GM19023 (cell line): ENCODE measurements around the gene TDP1.

Experiments
- ATAC-seq: cut with Tn5 transposase; IDR thresholded peaks from one replicate; pipeline ENCODE4 v1.9.1; 2021; ENCODE audit warnings: mild to moderate bottlenecking, moderate library complexity; ENCODE audit not compliant: unreplicated experiment

Gene TDP1

GRCh38 chr14:89936654-89937185 lies 19.0 kb upstream of the TDP1 start:
- no peak for ATAC-seq

GRCh38 chr14:89941830-89942377 lies 13.8 kb upstream of the TDP1 start:
- no peak for ATAC-seq

- no peak for ATAC-seq
Observed at GRCh38 chr14:89947344-89947743, 8.4 kb upstream of the TDP1 start.

GRCh38 chr14:89952576-89952975 lies 3.2 kb upstream of the TDP1 start:
- no peak for ATAC-seq

- no peak for ATAC-seq
Observed at GRCh38 chr14:89953602-89954001, 2.1 kb upstream of the TDP1 start.

GRCh38 chr14:89954070-89955021 lies 1.4 kb upstream of the TDP1 start, which contains the start of gene EFCAB11:
EFCAB11 (minus strand) TSS chr14:89954730; CDS start chr14:89954660, 70 bp downstream.
- peak; percentile 82 for ATAC-seq

- peak; percentile 15 for ATAC-seq
Observed at GRCh38 chr14:89955022-89955744, 544 bp upstream of the TDP1 start.

- ATAC-seq, result no peak
Observed at GRCh38 chr14:89956661-89957009, 908 bp downstream of the TDP1 start.

GRCh38 chr14:89957376-89957775 lies 1.6 kb downstream of the TDP1 start:
- ATAC-seq, result no peak

GRCh38 chr14:89957791-89958190 lies 2.1 kb downstream of the TDP1 start:
- no peak for ATAC-seq

- ATAC-seq, result no peak
Observed at GRCh38 chr14:89958966-89959365, 3.2 kb downstream of the TDP1 start.

- ATAC-seq, result no peak
Observed at GRCh38 chr14:89959853-89960445, 4.2 kb downstream of the TDP1 start.

GRCh38 chr14:89960914-89961313 lies 5.2 kb downstream of the TDP1 start:
- ATAC-seq, result no peak

- ATAC-seq, result no peak
Observed at GRCh38 chr14:89963288-89963978, 7.7 kb downstream of the TDP1 start.

- ATAC-seq, result no peak
Observed at GRCh38 chr14:89965839-89966238, 10.1 kb downstream of the TDP1 start.

- no peak for ATAC-seq
Observed at GRCh38 chr14:89973234-89973823, 17.6 kb downstream of the TDP1 start.

GRCh38 chr14:89977668-89978067 lies 21.9 kb downstream of the TDP1 start:
- no peak for ATAC-seq

GRCh38 chr14:89978656-89979055 lies 22.9 kb downstream of the TDP1 start:
- no peak for ATAC-seq

- peak; percentile 58 for ATAC-seq
Observed at GRCh38 chr14:89983375-89983774, 27.6 kb downstream of the TDP1 start.
